ENCODE results near the gene ANTXR2. TPM values are rescaled to one million over a fixed set of nuclear protein-coding genes. Genes with fewer than 3 reads are reported as not detected.

Gene ANTXR2
- polyA plus RNA-seq, 1 of the 3 experiments (the other 2 are of a cell fraction), result 48.8 TPM

DNA sequence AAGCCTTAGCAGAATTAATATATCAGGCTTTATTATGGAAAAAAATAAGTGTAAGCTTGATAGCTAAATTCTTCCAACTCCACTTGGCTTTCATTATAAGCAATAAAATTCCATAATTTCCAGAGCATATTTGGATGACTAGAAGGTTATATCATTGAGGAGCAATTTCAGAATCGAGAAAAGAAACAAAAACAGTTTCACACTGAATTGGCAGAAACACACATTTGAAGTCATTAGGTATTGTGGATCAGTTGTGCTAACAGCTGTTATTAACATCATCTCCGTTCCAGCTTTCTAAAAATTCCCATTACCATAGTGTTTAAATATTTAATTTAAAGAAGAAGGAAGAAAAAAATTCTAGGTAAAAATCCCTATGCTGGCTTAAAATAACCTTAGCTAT is 92.6 kb downstream of the ANTXR2 start:
- Histone ChIP-seq H3K9ac (no peak overlapping the region), H3K36me3 (replicated peaks in 1 of 2; ENCODE audit: control insufficient read depth in 1 of 2, insufficient read depth in 2 of 2, low read length in 1 of 2) (peaks cover 67 to 94% of the 10 kb centered on the region in 2 experiments), H2AFZ (ENCODE audit: low read depth) (no peak overlapping the region), H3K9me2 (0 out of 2 replicates have a peak, but pooled peaks cover 4% of the 10 kb centered on the region), H3K27ac (ENCODE audit: low read depth in 2 of 2, low read length in 1 of 2) (no peak overlapping the region), H4K20me1 (ENCODE audit: insufficient read depth) (no peaks in the 10 kb centered on the region), H3K79me2 (ENCODE audit: insufficient read depth) (peaks cover 22% of the 10 kb centered on the region), H3K4me3 (ENCODE audit: low read depth in 2 of 2, low read length in 1 of 2) (no peak overlapping the region), H3K9me3 (no peaks in the 10 kb centered on the region), H3K4me1 (ENCODE audit: control insufficient read depth in 1 of 2, insufficient read depth in 2 of 2, low read depth in 1 of 2, low read length in 1 of 2) (peaks cover 0 to 4% of the 10 kb centered on the region in 2 experiments; a peak in 1 of 4 replicates), H3K27me3 (ENCODE audit: insufficient read depth) (no peaks in the 10 kb centered on the region), H3F3A (replicated peaks; ENCODE audit: insufficient read depth) (peaks cover 25% of the 10 kb centered on the region), H3K4me2 (no peak overlapping the region)
- no peak for TF ChIP-seq TAF1 (IDR thresholded peaks at IDR 0.05; ENCODE audit: borderline replicate concordance, low read depth, low read length)
- no peak for TF ChIP-seq SMC3 (IDR thresholded peaks at IDR 0.05; ENCODE audit: low read depth, low read length)
- TF ChIP-seq, protein P1, sequence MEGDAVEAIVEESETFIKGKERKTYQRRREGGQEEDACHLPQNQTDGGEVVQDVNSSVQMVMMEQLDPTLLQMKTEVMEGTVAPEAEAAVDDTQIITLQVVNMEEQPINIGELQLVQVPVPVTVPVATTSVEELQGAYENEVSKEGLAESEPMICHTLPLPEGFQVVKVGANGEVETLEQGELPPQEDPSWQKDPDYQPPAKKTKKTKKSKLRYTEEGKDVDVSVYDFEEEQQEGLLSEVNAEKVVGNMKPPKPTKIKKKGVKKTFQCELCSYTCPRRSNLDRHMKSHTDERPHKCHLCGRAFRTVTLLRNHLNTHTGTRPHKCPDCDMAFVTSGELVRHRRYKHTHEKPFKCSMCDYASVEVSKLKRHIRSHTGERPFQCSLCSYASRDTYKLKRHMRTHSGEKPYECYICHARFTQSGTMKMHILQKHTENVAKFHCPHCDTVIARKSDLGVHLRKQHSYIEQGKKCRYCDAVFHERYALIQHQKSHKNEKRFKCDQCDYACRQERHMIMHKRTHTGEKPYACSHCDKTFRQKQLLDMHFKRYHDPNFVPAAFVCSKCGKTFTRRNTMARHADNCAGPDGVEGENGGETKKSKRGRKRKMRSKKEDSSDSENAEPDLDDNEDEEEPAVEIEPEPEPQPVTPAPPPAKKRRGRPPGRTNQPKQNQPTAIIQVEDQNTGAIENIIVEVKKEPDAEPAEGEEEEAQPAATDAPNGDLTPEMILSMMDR (IDR thresholded peaks at IDR 0.05), result no peak
- no peak for TF ChIP-seq FOSL2 (IDR thresholded peaks at IDR 0.05; ENCODE audit: borderline replicate concordance, low read depth)
- TF ChIP-seq IRF3 (IDR thresholded peaks at IDR 0.05; ENCODE audit: low read depth, low read length), result no peak
- no peak for TF ChIP-seq POLR2AphosphoS5 (IDR thresholded peaks at IDR 0.05; ENCODE audit: low read depth, low read length)
- TF ChIP-seq GABPA (IDR thresholded peaks at IDR 0.05; ENCODE audit: low read depth), result no peak
- no peak for TF ChIP-seq RAD21 (IDR thresholded peaks at IDR 0.05; ENCODE audit: low read length)
- TF ChIP-seq, protein P2, sequence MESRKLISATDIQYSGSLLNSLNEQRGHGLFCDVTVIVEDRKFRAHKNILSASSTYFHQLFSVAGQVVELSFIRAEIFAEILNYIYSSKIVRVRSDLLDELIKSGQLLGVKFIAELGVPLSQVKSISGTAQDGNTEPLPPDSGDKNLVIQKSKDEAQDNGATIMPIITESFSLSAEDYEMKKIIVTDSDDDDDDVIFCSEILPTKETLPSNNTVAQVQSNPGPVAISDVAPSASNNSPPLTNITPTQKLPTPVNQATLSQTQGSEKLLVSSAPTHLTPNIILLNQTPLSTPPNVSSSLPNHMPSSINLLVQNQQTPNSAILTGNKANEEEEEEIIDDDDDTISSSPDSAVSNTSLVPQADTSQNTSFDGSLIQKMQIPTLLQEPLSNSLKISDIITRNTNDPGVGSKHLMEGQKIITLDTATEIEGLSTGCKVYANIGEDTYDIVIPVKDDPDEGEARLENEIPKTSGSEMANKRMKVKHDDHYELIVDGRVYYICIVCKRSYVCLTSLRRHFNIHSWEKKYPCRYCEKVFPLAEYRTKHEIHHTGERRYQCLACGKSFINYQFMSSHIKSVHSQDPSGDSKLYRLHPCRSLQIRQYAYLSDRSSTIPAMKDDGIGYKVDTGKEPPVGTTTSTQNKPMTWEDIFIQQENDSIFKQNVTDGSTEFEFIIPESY (IDR thresholded peaks at IDR 0.05; ENCODE audit: borderline replicate concordance, low read depth), result no peak
- TF ChIP-seq RCOR1 (IDR thresholded peaks at IDR 0.05; ENCODE audit: low read length), result no peak
- TF ChIP-seq RFX5 (IDR thresholded peaks at IDR 0.05; ENCODE audit: low read length), result no peak
- no peak for TF ChIP-seq SIN3A (IDR thresholded peaks at IDR 0.05; ENCODE audit: borderline replicate concordance, low read depth, low read length)
- TF ChIP-seq FOXJ3 (CRISPR knock-in tag; IDR thresholded peaks at IDR 0.05), result no peak
- DNase-seq, result no peak
- ChIA-PET POLR2A (no interaction called here), CTCF (interaction anchor here (0.8 to 1.2 kb wide), 2 partner anchors 11 to 939 kb away, joined by 3 read pairs; no protein-coding TSS in a partner anchor)
- 86% methylated on average over 2 of the region's 2 CpGs for WGBS (ENCODE audit: low lambda C conversion rate)
